ENCODE data around the gene PNISR. TPM values are rescaled to one million over a fixed set of nuclear protein-coding genes. Genes with fewer than 3 reads are reported as not detected.
"Not testable (repeated sequence)": the region's sequence is repeated elsewhere in the genome, so short reads cannot be mapped to it uniquely, and the experiment has no call there.

The PNISR gene
- total RNA-seq (2014; rRNA removed; shearing (Covaris generic)) = 76.9 and 135 TPM in 2 replicates

- peak; percentile 80 for DNase-seq
- Histone ChIP-seq H3K36me3 (replicated peaks; ENCODE audit: control insufficient read depth, insufficient read depth, low read length) (no peaks in the 10 kb centered on the region), H3K4me3 (ENCODE audit: insufficient read depth, low read depth, low read length) (peak within 1 kb of the TSS; percentile 67), H3K27me3 (ENCODE audit: control insufficient read depth, insufficient read depth, low read length) (no peaks in the 10 kb centered on the region)
These were observed at the start of gene PNISR for GRCh38 chr6:99424761-99425646. PNISR (minus strand) TSS chr6:99425308; CDS start chr6:99414659, 10,649 bp downstream.

GRCh38 chr6:99473730-99474129 lies 48.6 kb upstream of the PNISR start:
- no peak overlapping the region for H3K4me3 ChIP-seq (ENCODE audit: insufficient read depth, low read depth, low read length)
- H3K36me3 ChIP-seq (replicated peaks; ENCODE audit: control insufficient read depth, insufficient read depth, low read length) = peaks cover 4% of the 10 kb centered on the region
- H3K27me3 ChIP-seq (ENCODE audit: control insufficient read depth, insufficient read depth, low read length) = no peaks in the 10 kb centered on the region
- no peak for DNase-seq

GRCh38 chr6:99471638-99472037 lies 46.5 kb upstream of the PNISR start:
- Histone ChIP-seq H3K27me3 (ENCODE audit: control insufficient read depth, insufficient read depth, low read length) (no peaks in the 10 kb centered on the region), H3K36me3 (replicated peaks; ENCODE audit: control insufficient read depth, insufficient read depth, low read length) (peaks cover 4% of the 10 kb centered on the region), H3K4me3 (ENCODE audit: insufficient read depth, low read depth, low read length) (no peak overlapping the region)
- no peak for DNase-seq

- H3K4me3 ChIP-seq (ENCODE audit: insufficient read depth, low read depth, low read length) = no peak overlapping the region
- DNase-seq = peak; percentile 22
These were observed 42.5 kb upstream of the PNISR start for GRCh38 chr6:99467509-99468106.

GRCh38 chr6:99459133-99459532 lies 34.0 kb upstream of the PNISR start:
- H3K27me3 ChIP-seq (ENCODE audit: control insufficient read depth, insufficient read depth, low read length); H3K4me3 ChIP-seq (ENCODE audit: insufficient read depth, low read depth, low read length); H3K36me3 ChIP-seq (replicated peaks; ENCODE audit: control insufficient read depth, insufficient read depth, low read length); DNase-seq: not testable (repeated sequence)

More at GRCh38 chr6:99467509-99468106, 42.5 kb upstream of the PNISR start:
- Histone ChIP-seq H3K27me3 (ENCODE audit: control insufficient read depth, insufficient read depth, low read length) (no peaks in the 10 kb centered on the region), H3K36me3 (replicated peaks; ENCODE audit: control insufficient read depth, insufficient read depth, low read length) (no peaks in the 10 kb centered on the region; the same call in none of the 2 replicates)

- Histone ChIP-seq H3K4me3 (ENCODE audit: insufficient read depth, low read depth, low read length) (no peak overlapping the region), H3K36me3 (replicated peaks; ENCODE audit: control insufficient read depth, insufficient read depth, low read length) (no peaks in the 10 kb centered on the region; the same call in 1 of the 2 replicates), H3K27me3 (ENCODE audit: control insufficient read depth, insufficient read depth, low read length) (no peaks in the 10 kb centered on the region)
- peak; percentile 6 for DNase-seq
These were observed 33.2 kb upstream of the PNISR start for GRCh38 chr6:99458319-99458718.

- no peaks in the 10 kb centered on the region; the same call in 1 of the 2 replicates for H3K36me3 ChIP-seq (replicated peaks; ENCODE audit: control insufficient read depth, insufficient read depth, low read length)
- no peaks in the 10 kb centered on the region for H3K27me3 ChIP-seq (ENCODE audit: control insufficient read depth, insufficient read depth, low read length)
- DNase-seq = no peak
- no peak overlapping the region for H3K4me3 ChIP-seq (ENCODE audit: insufficient read depth, low read depth, low read length)
These were observed 21.0 kb upstream of the PNISR start for GRCh38 chr6:99446076-99446475.

- Histone ChIP-seq H3K27me3 (ENCODE audit: control insufficient read depth, insufficient read depth, low read length) (no peaks in the 10 kb centered on the region), H3K4me3 (ENCODE audit: insufficient read depth, low read depth, low read length) (no peak overlapping the region), H3K36me3 (replicated peaks; ENCODE audit: control insufficient read depth, insufficient read depth, low read length) (no peaks in the 10 kb centered on the region; the same call in 1 of the 2 replicates)
- no peak for DNase-seq
These were observed 9.8 kb upstream of the PNISR start for GRCh38 chr6:99434702-99435530.

GRCh38 chr6:99432877-99433276 lies 7.8 kb upstream of the PNISR start:
- Histone ChIP-seq H3K36me3 (replicated peaks; ENCODE audit: control insufficient read depth, insufficient read depth, low read length) (no peaks in the 10 kb centered on the region; the same call in 1 of the 2 replicates), H3K4me3 (ENCODE audit: insufficient read depth, low read depth, low read length) (no peak overlapping the region), H3K27me3 (ENCODE audit: control insufficient read depth, insufficient read depth, low read length) (no peaks in the 10 kb centered on the region)
- DNase-seq = no peak

- DNase-seq = no peak
- no peaks in the 10 kb centered on the region; the same call in 1 of the 2 replicates for H3K36me3 ChIP-seq (replicated peaks; ENCODE audit: control insufficient read depth, insufficient read depth, low read length)
- H3K4me3 ChIP-seq (ENCODE audit: insufficient read depth, low read depth, low read length) = no peak overlapping the region
- H3K27me3 ChIP-seq (ENCODE audit: control insufficient read depth, insufficient read depth, low read length) = no peaks in the 10 kb centered on the region
These were observed 6.8 kb upstream of the PNISR start for GRCh38 chr6:99431901-99432300.

- no peaks in the 10 kb centered on the region; the same call in 1 of the 2 replicates for H3K36me3 ChIP-seq (replicated peaks; ENCODE audit: control insufficient read depth, insufficient read depth, low read length)
- H3K4me3 ChIP-seq (ENCODE audit: insufficient read depth, low read depth, low read length) = no peak overlapping the region
- DNase-seq = no peak
- no peaks in the 10 kb centered on the region for H3K27me3 ChIP-seq (ENCODE audit: control insufficient read depth, insufficient read depth, low read length)
These were observed 2.9 kb upstream of the PNISR start for GRCh38 chr6:99427988-99428387.

- peak overlapping the region; percentile 67 for H3K4me3 ChIP-seq (ENCODE audit: insufficient read depth, low read depth, low read length)
- H3K27me3 ChIP-seq (ENCODE audit: control insufficient read depth, insufficient read depth, low read length) = no peaks in the 10 kb centered on the region
- no peak for DNase-seq
These were observed 1.3 kb upstream of the PNISR start for GRCh38 chr6:99426451-99426757.

GRCh38 chr6:99425647-99426450 lies 741 bp upstream of the PNISR start:
- peak overlapping the region; percentile 67 for H3K4me3 ChIP-seq (ENCODE audit: insufficient read depth, low read depth, low read length)
- DNase-seq = peak; percentile 46
- H3K36me3 ChIP-seq (replicated peaks; ENCODE audit: control insufficient read depth, insufficient read depth, low read length) = no peaks in the 10 kb centered on the region
- no peaks in the 10 kb centered on the region for H3K27me3 ChIP-seq (ENCODE audit: control insufficient read depth, insufficient read depth, low read length)

More at GRCh38 chr6:99426451-99426757, 1.3 kb upstream of the PNISR start:
- H3K36me3 ChIP-seq (replicated peaks; ENCODE audit: control insufficient read depth, insufficient read depth, low read length) = no peaks in the 10 kb centered on the region

- no peaks in the 10 kb centered on the region for H3K36me3 ChIP-seq (replicated peaks; ENCODE audit: control insufficient read depth, insufficient read depth, low read length)
- no peak for DNase-seq
- no peaks in the 10 kb centered on the region for H3K27me3 ChIP-seq (ENCODE audit: control insufficient read depth, insufficient read depth, low read length)
- H3K4me3 ChIP-seq (ENCODE audit: insufficient read depth, low read depth, low read length) = peak overlapping the region; percentile 67; the same call in 1 of the 2 replicates
These were observed 1.1 kb downstream of the PNISR start for GRCh38 chr6:99424022-99424421.
